Stimulated activated naive CD8-positive, alpha-beta T cell treated with anti-CD3 and anti-CD28 coated beads, Interleukin-15, Interleukin-2, amounts not matched to agents 100 ng/mL and 50 ng/mL, for 24 hours (primary cell): ENCODE data around the gene PDCD1.

ENCODE experiments used
- H3K27ac Mint-ChIP-seq: one replicate; pipeline ENCODE4 v1.8.0; 2021; ENCODE audit warnings: mild to moderate bottlenecking, mixed read lengths
- H3K27me3 Mint-ChIP-seq: one replicate; pipeline ENCODE4 v1.8.0; 2021; ENCODE audit warnings: mixed read lengths
- H3K36me3 Mint-ChIP-seq: one replicate; pipeline ENCODE4 v1.8.0; 2021; ENCODE audit warnings: low read depth, mixed read lengths
- H3K4me1 Mint-ChIP-seq: one replicate; pipeline ENCODE4 v1.8.0; 2021; ENCODE audit warnings: low read depth, mixed read lengths
- H3K4me3 Mint-ChIP-seq: one replicate; pipeline ENCODE4 v1.8.0; 2021; ENCODE audit warnings: mild to moderate bottlenecking, mixed read lengths
- H3K9me3 Mint-ChIP-seq: one replicate; pipeline ENCODE4 v1.8.0; 2021; ENCODE audit warnings: mixed read lengths

PDCD1 gene

GRCh38 chr2:241898463-241899270, 40.0 kb upstream of the PDCD1 start:
- no peaks in the 10 kb centered on the region for H3K9me3 Mint-ChIP-seq
- H3K4me1 Mint-ChIP-seq: peaks cover 11% of the 10 kb centered on the region
- H3K36me3 Mint-ChIP-seq: peaks cover 13% of the 10 kb centered on the region
- H3K27ac Mint-ChIP-seq: no peak overlapping the region
- no peak overlapping the region for H3K4me3 Mint-ChIP-seq
- H3K27me3 Mint-ChIP-seq: peaks cover 4% of the 10 kb centered on the region

- peak overlapping the region; percentile 79 for H3K27ac Mint-ChIP-seq
- H3K27me3 Mint-ChIP-seq: peaks cover 4% of the 10 kb centered on the region
- H3K9me3 Mint-ChIP-seq: no peaks in the 10 kb centered on the region
- no peak overlapping the region for H3K4me3 Mint-ChIP-seq
- peaks cover 13% of the 10 kb centered on the region for H3K36me3 Mint-ChIP-seq
- H3K4me1 Mint-ChIP-seq: peaks cover 11% of the 10 kb centered on the region
These were observed 38.7 kb upstream of the PDCD1 start for GRCh38 chr2:241897231-241897916.

GRCh38 chr2:241896746-241897201, 38.1 kb upstream of the PDCD1 start:
- H3K4me3 Mint-ChIP-seq: no peak overlapping the region
- peaks cover 13% of the 10 kb centered on the region for H3K36me3 Mint-ChIP-seq
- no peaks in the 10 kb centered on the region for H3K9me3 Mint-ChIP-seq
- peaks cover 11% of the 10 kb centered on the region for H3K4me1 Mint-ChIP-seq
- peaks cover 4% of the 10 kb centered on the region for H3K27me3 Mint-ChIP-seq
- peak overlapping the region; percentile 79 for H3K27ac Mint-ChIP-seq

- Mint-ChIP-seq H3K27me3 (peaks cover 4% of the 10 kb centered on the region), H3K4me3 (peak overlapping the region; percentile 80), H3K4me1 (peaks cover 11% of the 10 kb centered on the region), H3K27ac (peak overlapping the region; percentile 98), H3K36me3 (peaks cover 16% of the 10 kb centered on the region), H3K9me3 (no peaks in the 10 kb centered on the region)
These were observed 37.3 kb upstream of the PDCD1 start for GRCh38 chr2:241895712-241896641.

- no peak overlapping the region for H3K27ac Mint-ChIP-seq
- H3K4me3 Mint-ChIP-seq: no peak overlapping the region
- no peaks in the 10 kb centered on the region for H3K9me3 Mint-ChIP-seq
- H3K4me1 Mint-ChIP-seq: peaks cover 11% of the 10 kb centered on the region
- peaks cover 4% of the 10 kb centered on the region for H3K27me3 Mint-ChIP-seq
- H3K36me3 Mint-ChIP-seq: peaks cover 18% of the 10 kb centered on the region
These were observed 36.7 kb upstream of the PDCD1 start for GRCh38 chr2:241895427-241895711.

- Mint-ChIP-seq H3K27ac (no peak overlapping the region), H3K27me3 (peaks cover 4% of the 10 kb centered on the region), H3K36me3 (peaks cover 20% of the 10 kb centered on the region), H3K4me1 (peaks cover 11% of the 10 kb centered on the region), H3K4me3 (no peak overlapping the region), H3K9me3 (no peaks in the 10 kb centered on the region)
These were observed 36.2 kb upstream of the PDCD1 start for GRCh38 chr2:241894681-241895426.

GRCh38 chr2:241894056-241894641, 35.5 kb upstream of the PDCD1 start:
- peaks cover 4% of the 10 kb centered on the region for H3K27me3 Mint-ChIP-seq
- no peaks in the 10 kb centered on the region for H3K9me3 Mint-ChIP-seq

GRCh38 chr2:241893265-241893664, 34.6 kb upstream of the PDCD1 start:
- Mint-ChIP-seq H3K36me3 (peaks cover 32% of the 10 kb centered on the region), H3K27ac (no peak overlapping the region)

More at GRCh38 chr2:241894056-241894641, 35.5 kb upstream of the PDCD1 start:
- Mint-ChIP-seq H3K4me1 (peaks cover 11% of the 10 kb centered on the region), H3K27ac (no peak overlapping the region), H3K36me3 (peaks cover 27% of the 10 kb centered on the region), H3K4me3 (no peak overlapping the region)

GRCh38 chr2:241892299-241893137, 33.8 kb upstream of the PDCD1 start:
- peaks cover 37% of the 10 kb centered on the region for H3K36me3 Mint-ChIP-seq

More at GRCh38 chr2:241893265-241893664, 34.6 kb upstream of the PDCD1 start:
- Mint-ChIP-seq H3K4me3 (no peak overlapping the region), H3K4me1 (peaks cover 14% of the 10 kb centered on the region), H3K27me3 (peaks cover 4% of the 10 kb centered on the region), H3K9me3 (no peaks in the 10 kb centered on the region)

GRCh38 chr2:241891988-241892298, 33.2 kb upstream of the PDCD1 start:
- Mint-ChIP-seq H3K4me3 (no peak overlapping the region), H3K4me1 (peaks cover 22% of the 10 kb centered on the region), H3K9me3 (no peaks in the 10 kb centered on the region), H3K27ac (no peak overlapping the region), H3K36me3 (peaks cover 35% of the 10 kb centered on the region), H3K27me3 (peaks cover 4% of the 10 kb centered on the region)

More at GRCh38 chr2:241892299-241893137, 33.8 kb upstream of the PDCD1 start:
- peaks cover 4% of the 10 kb centered on the region for H3K27me3 Mint-ChIP-seq
- H3K27ac Mint-ChIP-seq: no peak overlapping the region
- no peaks in the 10 kb centered on the region for H3K9me3 Mint-ChIP-seq
- peaks cover 19% of the 10 kb centered on the region for H3K4me1 Mint-ChIP-seq
- H3K4me3 Mint-ChIP-seq: no peak overlapping the region

GRCh38 chr2:241891315-241891987, 32.8 kb upstream of the PDCD1 start:
- peaks cover 4% of the 10 kb centered on the region for H3K27me3 Mint-ChIP-seq
- no peak overlapping the region for H3K27ac Mint-ChIP-seq
- H3K4me3 Mint-ChIP-seq: no peak overlapping the region
- peaks cover 38% of the 10 kb centered on the region for H3K36me3 Mint-ChIP-seq
- H3K4me1 Mint-ChIP-seq: peaks cover 27% of the 10 kb centered on the region
- no peaks in the 10 kb centered on the region for H3K9me3 Mint-ChIP-seq

- Mint-ChIP-seq H3K36me3 (peaks cover 39% of the 10 kb centered on the region), H3K27me3 (no peaks in the 10 kb centered on the region), H3K4me1 (peaks cover 23% of the 10 kb centered on the region), H3K9me3 (no peaks in the 10 kb centered on the region), H3K27ac (no peak overlapping the region), H3K4me3 (no peak overlapping the region)
These were observed 32.0 kb upstream of the PDCD1 start for GRCh38 chr2:241890524-241891235.
